Neural cell (in vitro differentiated cells): ENCODE data around the gene COL13A1.

Source experiments
- CTCF ChIP-seq: fragments of 450-650 bp; IDR thresholded peaks from 2 replicates; pipeline ENCODE4 v1.5.1; 2014; ENCODE audit warnings: antibody characterized with exemption, mild to moderate bottlenecking, moderate library complexity; ENCODE audit not compliant: poor library complexity, severe bottlenecking
- EP300 ChIP-seq: fragments of 450-650 bp; conservative IDR thresholded peaks from 2 replicates; pipeline ENCODE4 v1.6.1; 2014; ENCODE audit warnings: antibody characterized with exemption, mild to moderate bottlenecking, moderate library complexity; ENCODE audit not compliant: poor library complexity, severe bottlenecking
- EZH2 ChIP-seq: fragments of 200-600, 300-800 bp; shearing (Covaris generic), sonication (generic); IDR thresholded peaks from 2 replicates; pipeline ENCODE4 v1.6.1; 2014; ENCODE audit warnings: antibody characterized with exemption, low read length, borderline replicate concordance, mild to moderate bottlenecking; ENCODE audit not compliant: insufficient read depth, poor library complexity, severe bottlenecking
- POLR2AphosphoS5 ChIP-seq: IDR thresholded peaks from 2 replicates; pipeline ENCODE4 v1.6.1; 2012
- RAD21 ChIP-seq: fragments of 450-650 bp; conservative IDR thresholded peaks from 2 replicates; pipeline ENCODE4 v1.6.1; 2014; ENCODE audit warnings: antibody characterized with exemption, mild to moderate bottlenecking, moderate library complexity
- REST ChIP-seq: IDR thresholded peaks from 2 replicates; pipeline ENCODE4 v1.6.1; 2012; ENCODE audit warnings: borderline replicate concordance
- SMC3 ChIP-seq: fragments of 450-650 bp; conservative IDR thresholded peaks from 2 replicates; pipeline ENCODE4 v1.6.1; 2014; ENCODE audit warnings: antibody characterized with exemption, mild to moderate bottlenecking, moderate library complexity; ENCODE audit not compliant: poor library complexity
- TAF1 ChIP-seq: IDR thresholded peaks from 2 replicates; pipeline ENCODE4 v1.6.1; 2012; ENCODE audit warnings: low read depth

- TF ChIP-seq CTCF: no peak
- TF ChIP-seq SMC3: no peak
- TF ChIP-seq EP300: no peak
- no peak for TF ChIP-seq REST
- no peak for TF ChIP-seq EZH2
- no peak for TF ChIP-seq POLR2AphosphoS5
- no peak for TF ChIP-seq RAD21
- TF ChIP-seq TAF1: no peak
Measured at GRCh38 chr10:69898524-69898923, 96.8 kb downstream of the COL13A1 start.
